CD4-positive, alpha-beta T cell treated with Interleukin-4 for 1 hour (primary cell): Measurements from ENCODE around the gene USP21.

Source experiments
- DNase-seq, 2 donors: peaks; one replicate each; pipeline ENCODE4 v3.0.0-alpha.2; 2020 to 2022

Gene USP21

GRCh38 chr1:161196521-161197451, 37.5 kb downstream of the USP21 start:
- no peak for DNase-seq

GRCh38 chr1:161197560-161198193, 38.4 kb downstream of the USP21 start:
- no peak for DNase-seq

GRCh38 chr1:161198194-161198896, 39.0 kb downstream of the USP21 start:
- DNase-seq, result no peak

- DNase-seq, result no peak
Measured at GRCh38 chr1:161198897-161199431, 39.7 kb downstream of the USP21 start, which contains the start of gene ADAMTS4. TSS of gene ADAMTS4 (minus strand) at chr1:161199054. CDS start at chr1:161198627, 427 bp downstream.

GRCh38 chr1:161199506-161200139, 40.3 kb downstream of the USP21 start:
- DNase-seq, result no peak

GRCh38 chr1:161200421-161200991, 41.2 kb downstream of the USP21 start:
- DNase-seq, result peak in 1 of 2 donors; percentile 53

GRCh38 chr1:161200992-161201835, 41.9 kb downstream of the USP21 start:
- DNase-seq, result no peak

- DNase-seq, result peak; percentile 98
Measured at GRCh38 chr1:161201836-161202712, 42.8 kb downstream of the USP21 start, which contains the start of gene NDUFS2. TSS of gene NDUFS2 (plus strand) at chr1:161202367. CDS start at chr1:161202386, 19 bp downstream.

GRCh38 chr1:161206411-161207140, 47.3 kb downstream of the USP21 start:
- no peak for DNase-seq

- DNase-seq, result no peak
Measured at GRCh38 chr1:161207173-161207572, 47.9 kb downstream of the USP21 start.

GRCh38 chr1:161209790-161210409, 50.6 kb downstream of the USP21 start:
- peak; percentile 81 to 82 for DNase-seq

- DNase-seq, result no peak
Measured at GRCh38 chr1:161214369-161214768, 55.1 kb downstream of the USP21 start.

- DNase-seq, result peak in 1 of 2 donors; percentile 69
Measured at GRCh38 chr1:161215076-161215475, 55.8 kb downstream of the USP21 start, which contains the start of gene FCER1G. TSS of gene FCER1G (plus strand) at chr1:161215295. CDS start at chr1:161215322, 27 bp downstream.
